Measurements from ENCODE around the gene STARD5. TPM values are rescaled to one million over a fixed set of nuclear protein-coding genes. Genes with fewer than 3 reads are reported as not detected.

Gene STARD5
- polyA plus RNA-seq, 1 experiment, result 19.0 TPM

DNA sequence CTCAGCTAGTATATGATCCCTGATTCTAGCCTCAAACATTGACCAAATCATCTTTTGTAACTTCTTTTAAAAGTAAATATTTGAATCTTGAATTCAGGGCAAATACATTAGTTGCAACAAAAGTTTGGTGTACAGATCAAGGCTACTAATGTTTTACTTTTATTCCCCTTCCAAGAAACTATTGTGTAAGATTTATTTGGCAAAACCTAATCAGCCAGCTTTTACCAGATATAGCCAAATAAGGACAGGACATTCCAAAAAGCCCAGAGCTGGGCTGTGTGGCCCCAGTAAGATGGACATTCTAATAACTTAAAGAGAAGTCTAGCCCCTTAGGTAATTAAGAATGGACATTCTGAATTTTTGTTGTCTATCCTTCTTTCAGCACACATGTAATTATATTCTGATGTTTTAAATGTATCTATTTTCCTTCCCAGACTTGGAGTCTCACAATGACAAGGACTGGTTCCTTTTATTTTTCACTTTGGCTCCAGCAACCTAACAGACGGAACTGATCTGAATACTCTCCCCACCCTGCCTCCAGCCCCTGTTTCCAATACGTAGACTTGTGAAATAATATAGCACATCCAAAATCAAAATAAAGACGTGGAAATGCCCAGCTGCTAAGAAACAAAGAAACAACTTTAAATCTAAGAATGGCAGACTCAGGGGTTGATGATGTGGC lies 48.1 kb downstream of the STARD5 start:
- Histone ChIP-seq H3K4me3 (ENCODE audit: low read depth, low read length) (no peak overlapping the region), H3K27me3 (ENCODE audit: control insufficient read depth, insufficient read depth, low read length) (no peaks in the 10 kb centered on the region), H3K9me3 (ENCODE audit: control insufficient read depth, insufficient read depth, low read length) (peaks cover 4% of the 10 kb centered on the region), H3K27ac (ENCODE audit: low read depth, low read length) (no peak overlapping the region)
- CTCF ChIA-PET, result interaction anchor here (0.5 to 6.3 kb wide), 37 partner anchors 9 to 846 kb away, joined by 3 to 163 read pairs (median 5); partner anchors contain the start of gene STARD5
- TF ChIP-seq, protein P1, sequence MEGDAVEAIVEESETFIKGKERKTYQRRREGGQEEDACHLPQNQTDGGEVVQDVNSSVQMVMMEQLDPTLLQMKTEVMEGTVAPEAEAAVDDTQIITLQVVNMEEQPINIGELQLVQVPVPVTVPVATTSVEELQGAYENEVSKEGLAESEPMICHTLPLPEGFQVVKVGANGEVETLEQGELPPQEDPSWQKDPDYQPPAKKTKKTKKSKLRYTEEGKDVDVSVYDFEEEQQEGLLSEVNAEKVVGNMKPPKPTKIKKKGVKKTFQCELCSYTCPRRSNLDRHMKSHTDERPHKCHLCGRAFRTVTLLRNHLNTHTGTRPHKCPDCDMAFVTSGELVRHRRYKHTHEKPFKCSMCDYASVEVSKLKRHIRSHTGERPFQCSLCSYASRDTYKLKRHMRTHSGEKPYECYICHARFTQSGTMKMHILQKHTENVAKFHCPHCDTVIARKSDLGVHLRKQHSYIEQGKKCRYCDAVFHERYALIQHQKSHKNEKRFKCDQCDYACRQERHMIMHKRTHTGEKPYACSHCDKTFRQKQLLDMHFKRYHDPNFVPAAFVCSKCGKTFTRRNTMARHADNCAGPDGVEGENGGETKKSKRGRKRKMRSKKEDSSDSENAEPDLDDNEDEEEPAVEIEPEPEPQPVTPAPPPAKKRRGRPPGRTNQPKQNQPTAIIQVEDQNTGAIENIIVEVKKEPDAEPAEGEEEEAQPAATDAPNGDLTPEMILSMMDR (IDR thresholded peaks at IDR 0.05; ENCODE audit: low read depth, low read length), result no peak
- POLR2A ChIA-PET, result interaction anchor here (0.6 to 1.8 kb wide), 3 partner anchors 48 to 85 kb away, joined by 5 to 11 read pairs (median 6); partner anchors contain the start of gene STARD5
- DNase-seq (ENCODE audit: low read depth, low spot score), result no peak

DNA sequence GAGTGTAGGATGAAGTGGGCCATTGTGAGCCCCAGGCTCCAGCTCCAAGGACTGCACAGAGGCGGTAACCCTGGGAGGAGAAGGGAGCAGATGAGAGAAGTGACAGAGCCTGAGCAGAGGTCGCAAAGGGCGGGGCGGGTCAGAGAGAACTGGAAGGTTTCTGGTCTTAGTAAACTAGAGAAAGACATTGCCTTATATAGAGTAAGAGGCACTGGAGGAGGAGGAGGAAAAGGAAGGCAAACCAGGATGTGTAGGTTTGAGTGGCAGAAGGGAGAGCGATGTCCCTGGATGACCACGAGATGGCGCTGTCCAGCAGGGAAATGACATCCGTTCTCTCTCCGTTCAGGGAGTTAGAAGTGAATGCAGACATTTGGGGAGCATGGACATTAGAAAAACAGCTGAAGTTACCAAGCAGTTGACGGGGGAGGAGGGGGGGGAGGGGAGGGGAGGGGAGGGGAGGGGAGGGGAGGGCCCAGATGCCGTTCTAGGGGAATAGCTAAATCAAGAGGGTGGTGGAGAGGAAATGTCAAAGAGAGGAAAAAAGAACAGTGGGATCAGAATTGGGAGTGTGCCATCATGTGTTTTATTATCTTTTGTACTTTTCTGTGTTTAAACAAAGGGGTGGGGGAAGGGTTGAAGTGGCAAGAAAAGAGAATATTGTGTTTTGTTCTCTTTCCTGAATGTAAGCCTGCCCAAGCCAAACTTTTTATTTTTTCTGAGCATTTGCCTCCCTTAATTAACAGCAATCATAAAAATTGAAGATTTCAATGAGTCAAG lies 48.8 kb downstream of the STARD5 start:
- peaks cover 4% of the 10 kb centered on the region for H3K9me3 ChIP-seq (ENCODE audit: control insufficient read depth, insufficient read depth, low read length)
- H3K27ac ChIP-seq (ENCODE audit: low read depth, low read length), result no peak overlapping the region
- no peak overlapping the region for H3K4me3 ChIP-seq (ENCODE audit: low read depth, low read length)
- CTCF ChIA-PET, result interaction anchor here (0.5 to 6.3 kb wide), 42 partner anchors 9 to 861 kb away, joined by 3 to 163 read pairs (median 5); partner anchors contain the start of gene STARD5
- TF ChIP-seq, protein P1 (IDR thresholded peaks at IDR 0.05; ENCODE audit: low read depth, low read length), result peak; percentile 93
- POLR2A ChIA-PET, result interaction anchor here (0.6 to 1.8 kb wide), 3 partner anchors 49 to 86 kb away, joined by 5 to 11 read pairs (median 6); partner anchors contain the start of gene STARD5
- no peaks in the 10 kb centered on the region for H3K27me3 ChIP-seq (ENCODE audit: control insufficient read depth, insufficient read depth, low read length)
- DNase-seq (ENCODE audit: low read depth, low spot score), result peak; percentile 75

DNA sequence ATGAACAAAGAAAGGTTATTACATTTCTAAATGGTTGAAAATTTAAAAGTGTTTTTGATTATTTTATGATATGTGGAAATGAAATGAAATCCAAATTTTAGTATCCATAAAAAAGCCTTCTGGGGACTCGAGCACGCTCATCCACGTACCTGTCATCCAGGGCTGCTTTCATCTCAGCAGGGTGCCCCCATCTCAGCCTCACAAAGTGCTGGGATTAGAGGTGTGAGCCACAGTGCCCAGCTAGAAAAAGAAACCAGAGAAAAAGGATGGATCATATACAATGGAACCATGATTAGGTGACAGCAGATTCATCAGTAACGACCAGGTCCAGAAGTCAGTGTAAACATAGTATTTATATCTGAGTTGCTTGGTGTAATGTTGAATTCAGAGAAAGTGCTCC lies 49.7 kb downstream of the STARD5 start:
- no peak for DNase-seq (ENCODE audit: low read depth, low spot score)
- ChIA-PET POLR2A (interaction anchor here (1.8 kb wide), 1 partner anchor 53 kb away, joined by 6 read pairs; no protein-coding TSS in a partner anchor), CTCF (interaction anchor here (0.7 to 6.3 kb wide), 18 partner anchors 8 to 862 kb away, joined by 3 to 163 read pairs (median 9); no protein-coding TSS in a partner anchor)
- H3K27ac ChIP-seq (ENCODE audit: low read depth, low read length), result no peak overlapping the region
- TF ChIP-seq, protein P1 (IDR thresholded peaks at IDR 0.05; ENCODE audit: low read depth, low read length), result no peak
- H3K4me3 ChIP-seq (ENCODE audit: low read depth, low read length), result no peak overlapping the region
- H3K27me3 ChIP-seq (ENCODE audit: control insufficient read depth, insufficient read depth, low read length), result no peaks in the 10 kb centered on the region
- H3K9me3 ChIP-seq (ENCODE audit: control insufficient read depth, insufficient read depth, low read length), result peaks cover 4% of the 10 kb centered on the region

DNA sequence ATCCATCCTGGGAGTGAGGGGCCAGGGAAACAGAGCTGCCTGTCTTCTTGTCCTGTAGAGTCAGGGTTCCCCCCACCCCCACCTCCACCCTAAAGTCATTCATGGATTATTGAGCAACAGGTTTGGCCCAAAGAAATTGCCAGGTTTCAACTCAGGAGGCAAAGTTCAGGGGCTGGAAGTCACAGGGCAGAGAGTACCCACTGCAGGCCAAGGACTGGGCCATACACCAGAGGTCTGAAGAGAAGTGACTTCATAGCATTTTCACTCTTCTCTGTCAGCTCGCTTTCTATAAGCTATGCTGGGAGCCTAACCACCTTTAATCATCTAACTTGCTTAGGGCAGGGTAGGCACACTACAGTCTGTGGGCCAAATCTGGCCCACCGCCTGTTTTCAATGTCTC lies 50.1 kb downstream of the STARD5 start:
- H3K4me3 ChIP-seq (ENCODE audit: low read depth, low read length), result no peak overlapping the region
- TF ChIP-seq, protein P1 (IDR thresholded peaks at IDR 0.05; ENCODE audit: low read depth, low read length), result no peak
- H3K27me3 ChIP-seq (ENCODE audit: control insufficient read depth, insufficient read depth, low read length), result no peaks in the 10 kb centered on the region
- POLR2A ChIA-PET, result interaction anchor here (1.8 kb wide), 1 partner anchor 53 kb away, joined by 6 read pairs; no protein-coding TSS in a partner anchor
- CTCF ChIA-PET, result interaction anchor here (0.7 to 6.3 kb wide), 15 partner anchors 7 to 666 kb away, joined by 3 to 163 read pairs (median 13); no protein-coding TSS in a partner anchor
- peaks cover 4% of the 10 kb centered on the region for H3K9me3 ChIP-seq (ENCODE audit: control insufficient read depth, insufficient read depth, low read length)
- no peak overlapping the region for H3K27ac ChIP-seq (ENCODE audit: low read depth, low read length)
- no peak for DNase-seq (ENCODE audit: low read depth, low spot score)

All from AG04450 (cell line).